Left lung (tissue), 14 donors: ENCODE measurements around the gene CBX8. TPM values are rescaled to one million over a fixed set of nuclear protein-coding genes. Genes with fewer than 3 reads are reported as not detected.

Experiments used
- ATAC-seq: fragments of 200-7000 bp; cut with Tn5 transposase; one replicate; pipeline ENCODE4 v1.9.1; 2020; ENCODE audit warnings: moderate library complexity
- DNase-seq, 4 donors: peaks; one replicate each; pipeline ENCODE4 v3.0.0-alpha.2; 2013 to 2020
- H3K27ac ChIP-seq, 2 donors: fragments of 200-600 bp; sonication (generic) in 1 of 2; one replicate each; pipeline versions ENCODE4 v1.5.0 to v1.8.0; 2020 to 2021
- H3K27me3 ChIP-seq, 2 donors: fragments of 200-600 bp; sonication (generic) in 1 of 2; one replicate each; pipeline versions ENCODE4 v1.5.0 to v1.8.0; 2020 to 2021
- H3K36me3 ChIP-seq, 2 donors: fragments of 200-600 bp; sonication (generic) in 1 of 2; one replicate each; pipeline versions ENCODE4 v1.5.0 to v1.8.0; 2020 to 2021
- H3K4me1 ChIP-seq, 2 donors: fragments of 200-600 bp; one replicate each; pipeline ENCODE4 v1.8.0; 2021
- H3K4me3 ChIP-seq, 2 donors: fragments of 200-600 bp; sonication (generic) in 1 of 2; one replicate each; pipeline versions ENCODE4 v1.5.0 to v1.8.0; 2020 to 2021; ENCODE audit warnings: mild to moderate bottlenecking in 1 of 2
- H3K9me3 ChIP-seq, 2 donors: fragments of 200-600 bp; sonication (generic) in 1 of 2; one replicate each; pipeline versions ENCODE4 v1.5.0 to v1.8.0; 2020 to 2021
- CTCF ChIP-seq, 2 donors: fragments of 200-600 bp; sonication (generic) in 1 of 2; IDR thresholded peaks; one replicate each; pipeline versions ENCODE4 v1.5.0 to v1.8.0; 2021; ENCODE audit warnings: antibody characterized with exemption in 2 of 2
- intact Hi-C, 2 donors: fragments of 100-400 bp; cut with DNase I; formaldehyde crosslinking; loops; one replicate each; pipeline versions ENCODE4 v1.11.2 to v1.14.2; 2022
- long read RNA-seq, 12 donors: library from polyadenylated mRNA in 2 of 12; unstranded in 2 of 12; transcript quantifications; one replicate each; pipeline ENCODE4 v2.0.0 and lab custom pipeline, GENCODE V29; 2019 to 2026
- polyA plus RNA-seq, 6 donors: library from polyadenylated mRNA; unstranded; fragments of 120-200 nt; gene quantifications; one replicate each; pipeline ENCODE4 v1.2.1, GENCODE V29; 2013; ENCODE audit not compliant: insufficient read length in 6 of 6
- total RNA-seq, 2 donors: library from RNA; stranded (reverse); fragmentation: NEBNext Ultra II Directional; extraction: Animal tissue kit (Norgen Biotek cat#: 25700); gene quantifications; one replicate each; pipeline ENCODE4 v1.2.1, GENCODE V29; 2021
- donor health status: DM: no; HTN: yes; CAD: no.
- donor health status: DM: no; HTN: no; CAD: no.

CBX8 gene
- total RNA-seq (1 to 10 TPM; 7.3 to 7.9 TPM), polyA plus RNA-seq (10 to 100 TPM in 2 of 6 donors, 1 to 10 TPM in 4; 7.7 to 11.4 (median 9.5) TPM)
- long read RNA-seq, donor 1, transcript CBX8-201 (5 exons, 3,791 nt) = major isoform, 10 of 10 reads
- long read RNA-seq, donor 1, partial matches to known transcripts = 0 of 10 reads
- long read RNA-seq, donor 1, other reads (novel, unspliced or antisense) = 0 of 10 reads
- long read RNA-seq, donor 2, partial matches to known transcripts = 0 of 4 reads
- long read RNA-seq, donor 2, other reads (novel, unspliced or antisense) = 0 of 4 reads
- long read RNA-seq, donor 3, transcript CBX8-201 (5 exons, 3,791 nt) = major isoform, 7 of 7 reads
- long read RNA-seq, donor 3, partial matches to known transcripts = 0 of 7 reads
- long read RNA-seq, donor 3, other reads (novel, unspliced or antisense) = 0 of 7 reads
- long read RNA-seq, donor 4 = 0 reads
- long read RNA-seq, donor 5, transcript CBX8-201 (5 exons, 3,791 nt) = major isoform, 9 of 9 reads
- long read RNA-seq, donor 5, partial matches to known transcripts = 0 of 9 reads
- long read RNA-seq, donor 5, other reads (novel, unspliced or antisense) = 0 of 9 reads
- long read RNA-seq, donor 6, transcript CBX8-201 (5 exons, 3,791 nt) = major isoform, 6 of 6 reads
- long read RNA-seq, donor 6, partial matches to known transcripts = 0 of 6 reads
- long read RNA-seq, donor 6, other reads (novel, unspliced or antisense) = 0 of 6 reads
- long read RNA-seq, donor 7, partial matches to known transcripts = 0 of 4 reads
- long read RNA-seq, donor 7, other reads (novel, unspliced or antisense) = 0 of 4 reads
- long read RNA-seq, donor 8, transcript CBX8-201 (5 exons, 3,791 nt) = major isoform, 8 of 8 reads
- long read RNA-seq, donor 8, partial matches to known transcripts = 0 of 8 reads
- long read RNA-seq, donor 8, other reads (novel, unspliced or antisense) = 0 of 8 reads
- long read RNA-seq, donor 9 = 0 reads
- long read RNA-seq, donor 10 = 0 reads
- long read RNA-seq, donor 11 = 0 reads
- long read RNA-seq, donor 12, partial matches to known transcripts = 0 of 3 reads
- long read RNA-seq, donor 12, other reads (novel, unspliced or antisense) = 0 of 3 reads

- intact Hi-C loops = no loop called here
- peaks cover 33 to 60% of the 10 kb centered on the region in 2 donors for H3K4me1 ChIP-seq
- peak; percentile 100 for DNase-seq
- TF ChIP-seq CTCF (IDR thresholded peaks at IDR 0.05) = no peak
- peaks cover 53 to 70% of the 10 kb centered on the region in 2 donors for H3K27me3 ChIP-seq
- peak within 1 kb of the TSS; percentile 75 to 84 for H3K27ac ChIP-seq
- ATAC-seq = peak; percentile 93
- no peaks in the 10 kb centered on the region for H3K9me3 ChIP-seq
- H3K36me3 ChIP-seq = peaks cover 0 to 11% of the 10 kb centered on the region in 2 donors
- H3K4me3 ChIP-seq = peak within 1 kb of the TSS; percentile 64
Observed at GRCh38 chr17:79796763-79797491, at the start of gene CBX8. Gene CBX8, minus strand, starts transcription at chr17:79797077. Its CDS starts 79 bp downstream, at chr17:79796998.

- no peak for DNase-seq
- peaks cover 30 to 48% of the 10 kb centered on the region in 2 donors for H3K4me1 ChIP-seq
- H3K27ac ChIP-seq = peak overlapping the region; percentile 21 to 40
- no peaks in the 10 kb centered on the region for H3K9me3 ChIP-seq
- TF ChIP-seq CTCF (IDR thresholded peaks at IDR 0.05) = no peak
- ATAC-seq = peak; percentile 35
- H3K36me3 ChIP-seq = no peaks in the 10 kb centered on the region
- no peak overlapping the region for H3K4me3 ChIP-seq
- H3K27me3 ChIP-seq = peaks cover 32 to 84% of the 10 kb centered on the region in 2 donors
- intact Hi-C loops = no loop called here
Observed at GRCh38 chr17:79845601-79845949, 48.7 kb upstream of the CBX8 start.

- intact Hi-C loops = loop anchor here in 1 of 2 donors (5.0 kb wide), 1 partner anchor 38 kb away; no protein-coding TSS in a partner anchor
- ATAC-seq (peak; percentile 78), DNase-seq (peak in 2 of 4 donors; percentile 64 to 90)
- Histone ChIP-seq H3K4me1 (peaks cover 32 to 53% of the 10 kb centered on the region in 2 donors), H3K4me3 (peak overlapping the region; percentile 47 to 48), H3K27ac (peak overlapping the region; percentile 21 to 40), H3K27me3 (peaks cover 36 to 90% of the 10 kb centered on the region in 2 donors), H3K9me3 (no peaks in the 10 kb centered on the region), H3K36me3 (no peaks in the 10 kb centered on the region)
- peak; percentile 69 to 75 for TF ChIP-seq CTCF (IDR thresholded peaks at IDR 0.05)
Observed at GRCh38 chr17:79844869-79845600, 48.2 kb upstream of the CBX8 start.
